Eye (tissue), 1 donor: ENCODE data around the gene NLRP12.
"Not testable (repeated sequence)": the region's sequence is repeated elsewhere in the genome, so short reads cannot be mapped to it uniquely, and the experiment has no call there.

ENCODE experiments used
- DNase-seq: peaks from one replicate; pipeline ENCODE4 v3.0.0-alpha.2; 2015

The NLRP12 gene

DNA sequence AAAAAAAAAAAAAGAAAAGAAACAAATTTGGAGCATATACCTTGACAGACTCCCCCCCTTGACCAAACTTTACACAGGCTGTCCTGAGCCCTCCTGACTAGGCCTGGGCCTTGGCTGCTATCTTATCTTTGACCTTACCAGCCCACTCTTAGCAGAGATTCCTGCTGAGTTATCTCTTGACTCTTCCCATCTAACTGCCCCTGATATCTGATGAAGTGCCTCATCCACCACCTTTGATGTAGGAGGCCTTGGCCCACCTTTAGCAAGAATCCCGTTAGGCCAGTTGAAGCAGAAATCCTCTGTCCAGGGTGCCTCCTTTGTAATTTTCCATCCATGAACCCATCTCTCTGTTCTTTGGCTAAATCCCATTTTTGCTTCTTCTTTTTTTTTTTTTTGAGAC is 43.6 kb downstream of the NLRP12 start:
- no peak for DNase-seq

DNA sequence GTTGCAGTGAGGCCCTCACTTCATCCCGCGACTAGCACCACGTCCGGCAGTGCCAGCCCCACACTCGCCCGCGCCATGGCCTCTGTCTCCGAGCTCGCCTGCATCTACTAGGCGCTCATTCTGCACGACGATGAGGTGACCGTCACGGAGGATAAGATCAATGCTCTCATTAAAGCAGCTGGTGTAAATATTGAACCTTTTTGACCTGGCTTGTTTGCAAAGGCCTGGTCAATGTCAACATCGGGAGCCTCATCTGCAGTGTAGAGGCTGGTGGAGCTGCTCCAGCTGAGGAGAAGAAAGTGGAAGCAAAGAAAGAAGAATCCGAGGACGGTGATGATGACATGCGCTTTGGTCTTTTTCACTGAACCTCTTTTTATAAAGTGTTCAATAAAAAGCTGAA is 48.6 kb downstream of the NLRP12 start:
- no peak for DNase-seq

DNA sequence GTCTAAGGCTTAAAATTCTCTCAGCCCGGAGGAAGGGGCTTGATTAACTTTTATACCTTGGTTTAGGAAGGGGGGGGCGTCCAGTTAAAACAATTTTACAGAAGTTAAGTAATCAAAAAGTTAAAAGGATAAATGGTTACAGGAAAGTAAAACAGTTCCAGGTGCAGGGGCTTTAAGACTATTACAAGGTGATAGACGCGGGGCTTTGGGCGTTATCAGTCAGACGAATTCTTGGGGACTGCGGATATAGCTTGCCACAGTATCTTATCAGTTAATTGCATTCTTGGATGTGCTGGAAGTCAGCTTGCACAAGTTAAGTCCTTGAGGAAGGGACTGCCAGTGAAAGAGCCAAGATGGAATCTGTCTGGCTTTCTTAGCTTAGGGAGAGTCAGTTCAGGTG is 49.6 kb downstream of the NLRP12 start:
- not testable (repeated sequence) for DNase-seq

- no peak for DNase-seq
These were observed 50.1 kb downstream of the NLRP12 start for GRCh38 chr19:53773999-53774398.

DNA sequence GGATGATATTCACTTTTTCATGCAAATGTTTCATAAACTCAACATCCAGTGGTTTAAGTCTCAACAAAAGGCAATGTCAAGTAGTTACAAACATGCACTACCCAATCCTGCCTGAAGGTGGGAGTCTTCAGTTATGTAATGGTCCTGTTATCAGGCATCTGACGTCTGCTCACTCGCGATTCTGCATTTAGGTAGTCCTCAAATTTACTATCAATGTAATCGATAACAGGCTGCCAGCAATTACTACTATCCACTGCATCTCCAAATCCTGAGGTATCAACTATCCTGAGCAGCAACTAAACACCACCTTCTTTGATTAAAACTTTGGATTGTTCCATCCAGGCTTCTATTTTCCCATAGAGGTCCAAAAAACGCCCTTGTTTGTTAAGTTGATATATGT is 51.2 kb downstream of the NLRP12 start:
- peak; percentile 81 for DNase-seq

DNA sequence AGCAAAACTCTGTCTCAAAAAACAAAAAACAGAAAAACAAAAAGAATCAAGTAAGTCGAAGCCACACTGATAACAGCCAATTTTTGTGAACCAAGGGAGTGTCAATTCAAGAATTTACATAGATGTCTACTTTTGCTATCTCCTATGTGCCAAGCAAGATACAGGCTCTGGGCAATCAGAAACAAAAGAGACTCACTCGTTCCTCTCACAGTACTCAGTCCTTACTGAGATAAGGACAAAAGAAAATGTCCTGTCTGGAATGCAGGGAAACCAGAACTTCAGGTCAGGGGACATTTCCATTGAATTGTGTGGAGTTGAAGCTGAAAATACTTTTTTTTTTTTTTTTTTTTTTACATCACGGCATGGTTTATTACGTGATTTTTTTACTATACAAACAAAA is 53.0 kb downstream of the NLRP12 start:
- DNase-seq, result no peak

- not testable (repeated sequence) for DNase-seq
These were observed 54.3 kb downstream of the NLRP12 start for GRCh38 chr19:53769696-53770309.

DNA sequence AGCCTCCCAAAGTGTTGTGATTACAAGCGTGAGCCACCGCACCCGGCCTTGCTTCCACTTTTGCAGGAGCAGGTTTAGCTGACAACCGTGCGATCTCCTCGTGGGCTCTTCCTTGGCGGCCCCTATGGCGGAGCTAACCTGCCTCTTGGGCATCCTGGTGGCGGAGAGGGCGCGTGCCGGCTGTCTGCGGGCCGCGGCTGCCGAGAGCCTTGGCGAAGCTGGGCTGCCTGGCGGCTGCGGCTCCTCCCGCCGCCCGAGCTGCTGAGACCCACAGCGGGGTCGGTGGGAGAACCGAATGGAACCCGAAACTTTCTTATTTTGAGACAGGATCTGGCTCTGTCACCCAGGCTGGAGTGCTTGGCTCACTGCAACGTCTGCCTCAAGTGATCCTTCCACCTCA is 55.7 kb downstream of the NLRP12 start:
- no peak for DNase-seq

DNA sequence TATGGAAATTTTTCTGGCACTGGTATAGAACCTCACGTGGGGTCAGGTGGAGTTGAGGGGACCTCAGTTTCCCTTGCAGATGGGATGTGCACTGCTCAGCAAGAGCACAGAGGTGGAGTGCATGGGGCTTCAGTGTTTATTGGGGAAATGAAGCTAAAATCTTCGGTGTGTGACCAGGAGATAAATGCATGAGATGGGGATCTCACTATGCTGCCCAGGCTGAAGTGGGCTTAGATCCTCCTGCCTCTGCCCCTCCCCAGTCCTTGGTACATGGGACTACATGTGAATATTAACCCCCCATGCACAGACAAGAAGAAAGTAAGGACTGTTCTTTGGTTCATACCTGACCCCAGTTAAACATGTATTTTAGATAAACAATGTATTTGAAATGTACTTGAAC is 65.1 kb downstream of the NLRP12 start:
- DNase-seq, result not testable (repeated sequence)
